COR-L47 (cell line): ENCODE data around the gene SH3TC1.

Source experiments
- DNase-seq: peaks from one replicate; lab custom pipeline; 2025; lab: John Stamatoyannopoulos, UW

Gene SH3TC1

DNA sequence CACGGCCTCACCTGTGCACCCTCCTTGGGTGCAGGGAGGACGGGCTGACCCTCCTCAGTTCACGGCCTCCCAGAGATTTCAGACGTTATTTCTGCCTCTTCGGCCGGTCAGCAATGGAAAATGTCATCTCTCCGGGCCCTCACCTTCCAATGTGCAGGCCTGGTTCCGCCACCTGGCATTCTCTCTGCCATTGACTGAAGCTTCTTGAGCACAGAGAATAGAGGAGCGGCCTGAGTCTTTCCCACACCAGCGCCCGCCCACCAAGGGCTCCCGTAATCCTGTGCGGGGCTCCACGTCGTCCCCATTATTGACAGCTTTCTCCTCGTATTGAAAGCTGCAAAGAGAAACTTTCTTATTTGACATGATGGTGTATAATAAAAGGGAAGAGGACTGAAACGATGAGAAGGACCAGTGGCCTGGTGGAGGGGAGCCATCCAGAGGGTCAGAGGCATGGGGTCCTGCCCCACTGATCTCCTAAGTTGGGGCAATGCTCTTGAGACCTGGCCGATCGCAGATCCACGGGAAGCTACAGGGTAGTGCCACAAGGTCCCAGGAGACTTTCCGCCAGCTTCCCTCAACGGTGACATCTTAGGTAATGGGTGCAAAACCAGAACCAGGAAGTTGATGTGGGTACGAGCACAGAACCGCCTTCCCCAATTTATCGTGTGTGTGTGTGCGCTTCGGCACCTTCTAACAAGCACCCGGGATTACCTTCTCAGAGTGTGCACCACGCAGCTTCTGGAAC is 91.0 kb downstream of the SH3TC1 start:
- no peak for DNase-seq

- DNase-seq = no peak
Measured at GRCh38 chr4:8290701-8290970, 91.5 kb downstream of the SH3TC1 start.
